Measurements from ENCODE around the gene BANP.

The BANP gene

GRCh38 chr16:88055356-88055755 lies 104.1 kb downstream of the BANP start:
- no peak overlapping the region for H3K4me3 ChIP-seq (ENCODE audit: control insufficient read depth, low read depth, low read length)
- no peak for TF ChIP-seq CTCF (conservative IDR thresholded peaks at IDR 0.05; ENCODE audit: control insufficient read depth, insufficient read depth, low read depth, low read length)
- DNase-seq (ENCODE audit: low read depth) = no peak

GRCh38 chr16:88056212-88056611 lies 105.0 kb downstream of the BANP start:
- DNase-seq (ENCODE audit: low read depth) = no peak
- TF ChIP-seq CTCF (conservative IDR thresholded peaks at IDR 0.05; ENCODE audit: control insufficient read depth, insufficient read depth, low read depth, low read length) = no peak
- H3K4me3 ChIP-seq (ENCODE audit: control insufficient read depth, low read depth, low read length) = no peak overlapping the region

GRCh38 chr16:88057656-88058055 lies 106.4 kb downstream of the BANP start:
- TF ChIP-seq CTCF (conservative IDR thresholded peaks at IDR 0.05; ENCODE audit: control insufficient read depth, insufficient read depth, low read depth, low read length) = no peak
- DNase-seq (ENCODE audit: low read depth) = no peak
- no peak overlapping the region for H3K4me3 ChIP-seq (ENCODE audit: control insufficient read depth, low read depth, low read length)

- no peak for DNase-seq (ENCODE audit: low read depth)
- H3K4me3 ChIP-seq (ENCODE audit: control insufficient read depth, low read depth, low read length) = no peak overlapping the region
- no peak for TF ChIP-seq CTCF (conservative IDR thresholded peaks at IDR 0.05; ENCODE audit: control insufficient read depth, insufficient read depth, low read depth, low read length)
These were observed 106.9 kb downstream of the BANP start for GRCh38 chr16:88058136-88058535.

- DNase-seq (ENCODE audit: low read depth) = no peak
- no peak overlapping the region for H3K4me3 ChIP-seq (ENCODE audit: control insufficient read depth, low read depth, low read length)
- no peak for TF ChIP-seq CTCF (conservative IDR thresholded peaks at IDR 0.05; ENCODE audit: control insufficient read depth, insufficient read depth, low read depth, low read length)
These were observed 107.6 kb downstream of the BANP start for GRCh38 chr16:88058817-88059216.

GRCh38 chr16:88059701-88060386 lies 108.6 kb downstream of the BANP start:
- no peak for DNase-seq (ENCODE audit: low read depth)
- TF ChIP-seq CTCF (conservative IDR thresholded peaks at IDR 0.05; ENCODE audit: control insufficient read depth, insufficient read depth, low read depth, low read length) = no peak
- no peak overlapping the region for H3K4me3 ChIP-seq (ENCODE audit: control insufficient read depth, low read depth, low read length)

Measured in fibroblast of mammary gland (primary cell).